Activated CD8-positive, alpha-beta T cell treated with anti-CD3 and anti-CD28 coated beads for 36 hours (primary cell): ENCODE data around the gene HGS. TPM values are rescaled to one million over a fixed set of nuclear protein-coding genes. Genes with fewer than 3 reads are reported as not detected.
A peak's percentile ranks its signal among the peaks of the same experiment; 100 is the strongest.

Source experiments
- ATAC-seq: fragments of 200-7000 bp; cut with Tn5 transposase; one replicate; pipeline ENCODE4 v1.10.0; 2021; ENCODE audit warnings: mild to moderate bottlenecking, moderate library complexity
- CTCF ChIA-PET: fragments of 350-600 bp; sonication (Branson Sonifier 250); formaldehyde crosslinking; loops from one replicate; lab custom pipeline; 2021; ENCODE audit warnings: antibody characterized with exemption; lab: Charles Lee
- POLR2A ChIA-PET: fragments of 350-600 bp; sonication (Branson Sonifier 250); formaldehyde crosslinking; loops from one replicate; lab custom pipeline; 2021; ENCODE audit warnings: antibody characterized with exemption; lab: Charles Lee
- DNase-seq: peaks from one replicate; pipeline ENCODE4 v3.0.0-alpha.2; 2020
- H3K27ac Mint-ChIP-seq: one replicate; pipeline ENCODE4 v1.8.0; 2021; ENCODE audit warnings: mild to moderate bottlenecking, mixed read lengths
- H3K27me3 Mint-ChIP-seq: one replicate; pipeline ENCODE4 v1.8.0; 2021; ENCODE audit warnings: mixed read lengths
- H3K36me3 Mint-ChIP-seq: one replicate; pipeline ENCODE4 v1.8.0; 2021; ENCODE audit warnings: low read depth, mixed read lengths
- H3K4me1 Mint-ChIP-seq: one replicate; pipeline ENCODE4 v1.8.0; 2021; ENCODE audit warnings: low read depth, mixed read lengths
- H3K4me3 Mint-ChIP-seq: one replicate; pipeline ENCODE4 v1.8.0; 2021; ENCODE audit warnings: mild to moderate bottlenecking, moderate library complexity, mixed read lengths
- H3K9me3 Mint-ChIP-seq: one replicate; pipeline ENCODE4 v1.8.0; 2021; ENCODE audit warnings: mixed read lengths
- intact Hi-C: fragments of 100-400 bp; cut with micrococcal nuclease; formaldehyde crosslinking; loops from one replicate; pipeline ENCODE4 v1.10.0; 2022
- total RNA-seq, 2 experiments: library from RNA; stranded (reverse); gene quantifications; one replicate each; pipeline ENCODE4 v1.2.3, GENCODE V29; 2021
- TF ChIP-seq, protein P1 (sequence below): fragments of 200-600 bp; IDR thresholded peaks from one replicate; pipeline ENCODE4 v1.8.0; 2022; ENCODE audit warnings: antibody characterized with exemption, mild to moderate bottlenecking

Gene HGS, protein sequence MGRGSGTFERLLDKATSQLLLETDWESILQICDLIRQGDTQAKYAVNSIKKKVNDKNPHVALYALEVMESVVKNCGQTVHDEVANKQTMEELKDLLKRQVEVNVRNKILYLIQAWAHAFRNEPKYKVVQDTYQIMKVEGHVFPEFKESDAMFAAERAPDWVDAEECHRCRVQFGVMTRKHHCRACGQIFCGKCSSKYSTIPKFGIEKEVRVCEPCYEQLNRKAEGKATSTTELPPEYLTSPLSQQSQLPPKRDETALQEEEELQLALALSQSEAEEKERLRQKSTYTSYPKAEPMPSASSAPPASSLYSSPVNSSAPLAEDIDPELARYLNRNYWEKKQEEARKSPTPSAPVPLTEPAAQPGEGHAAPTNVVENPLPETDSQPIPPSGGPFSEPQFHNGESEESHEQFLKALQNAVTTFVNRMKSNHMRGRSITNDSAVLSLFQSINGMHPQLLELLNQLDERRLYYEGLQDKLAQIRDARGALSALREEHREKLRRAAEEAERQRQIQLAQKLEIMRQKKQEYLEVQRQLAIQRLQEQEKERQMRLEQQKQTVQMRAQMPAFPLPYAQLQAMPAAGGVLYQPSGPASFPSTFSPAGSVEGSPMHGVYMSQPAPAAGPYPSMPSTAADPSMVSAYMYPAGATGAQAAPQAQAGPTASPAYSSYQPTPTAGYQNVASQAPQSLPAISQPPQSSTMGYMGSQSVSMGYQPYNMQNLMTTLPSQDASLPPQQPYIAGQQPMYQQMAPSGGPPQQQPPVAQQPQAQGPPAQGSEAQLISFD
- 100 to 1,000 TPM in 1 of 2 experiments, 10 to 100 TPM in 1; 98.9 to 113 TPM for total RNA-seq

DNA sequence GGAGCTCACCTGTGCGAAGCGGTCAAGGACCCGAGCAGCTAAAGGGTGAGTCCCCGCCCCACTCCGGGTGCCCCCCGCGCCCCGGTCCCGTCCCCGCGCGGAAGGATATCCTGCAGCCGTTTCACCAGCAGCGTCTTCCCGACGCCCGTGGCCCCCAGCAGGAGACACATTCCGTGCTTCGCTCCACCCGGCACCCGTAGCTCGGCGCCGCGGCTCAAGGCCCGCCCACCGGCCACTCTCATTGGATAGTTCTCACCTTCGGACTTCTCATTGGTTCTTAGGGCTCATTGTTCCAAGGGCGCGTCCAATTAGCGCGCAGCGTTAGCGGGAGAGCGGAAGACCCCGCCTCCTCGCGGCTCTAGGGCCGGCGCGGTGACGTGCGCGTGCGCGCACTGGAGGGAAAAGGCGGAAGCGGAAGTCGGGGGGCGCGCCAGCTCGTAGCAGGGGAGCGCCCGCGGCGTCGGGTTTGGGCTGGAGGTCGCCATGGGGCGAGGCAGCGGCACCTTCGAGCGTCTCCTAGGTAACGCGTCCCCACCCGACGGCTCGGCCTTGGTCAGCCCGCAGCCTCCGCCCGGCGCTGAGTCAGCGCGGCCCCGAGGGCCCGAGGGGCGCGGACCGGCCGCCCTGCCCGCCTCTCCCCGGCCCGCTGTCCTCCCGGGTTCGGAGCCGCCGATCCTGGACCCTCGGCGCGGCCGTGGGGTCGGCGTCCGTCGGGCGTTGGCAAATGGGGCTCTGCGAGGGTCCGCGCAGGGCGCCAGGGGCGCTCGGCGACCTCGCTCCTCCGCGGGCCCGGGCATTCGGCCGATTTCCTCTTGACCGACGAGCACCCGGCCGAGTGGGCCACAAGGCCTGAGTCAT lies at the start of gene HGS, which contains the start of gene ARL16:
Gene HGS, plus strand, starts transcription at position 428 of the 858 bp plus-strand sequence. Its CDS starts 56 bp downstream, at position 484.
Gene ARL16, minus strand, starts transcription at position 214 of the 858 bp plus-strand sequence. Its CDS starts 44 bp downstream, at position 170.
- peak; percentile 98 for DNase-seq
- Mint-ChIP-seq H3K4me1 (peaks cover 31% of the 10 kb centered on the region), H3K9me3 (no peaks in the 10 kb centered on the region), H3K27me3 (no peaks in the 10 kb centered on the region), H3K27ac (peak within 1 kb of the TSS; percentile 85), H3K36me3 (peaks cover 40% of the 10 kb centered on the region), H3K4me3 (peak within 1 kb of the TSS; percentile 93)
- intact Hi-C loops, result no loop called here
- ChIA-PET CTCF (interaction anchor here (0.6 to 2.7 kb wide), 8 partner anchors 9 to 338 kb away, joined by 3 to 11 read pairs (median 4); partner anchors contain the start of genes CENPX and MRPL12), POLR2A (interaction anchor here (0.7 to 6.7 kb wide), 15 partner anchors 9 to 183 kb away, joined by 3 to 73 read pairs (median 7); partner anchors contain the start of genes CCDC137, FAAP100, MRPL12 and OXLD1)
- TF ChIP-seq, protein P1, sequence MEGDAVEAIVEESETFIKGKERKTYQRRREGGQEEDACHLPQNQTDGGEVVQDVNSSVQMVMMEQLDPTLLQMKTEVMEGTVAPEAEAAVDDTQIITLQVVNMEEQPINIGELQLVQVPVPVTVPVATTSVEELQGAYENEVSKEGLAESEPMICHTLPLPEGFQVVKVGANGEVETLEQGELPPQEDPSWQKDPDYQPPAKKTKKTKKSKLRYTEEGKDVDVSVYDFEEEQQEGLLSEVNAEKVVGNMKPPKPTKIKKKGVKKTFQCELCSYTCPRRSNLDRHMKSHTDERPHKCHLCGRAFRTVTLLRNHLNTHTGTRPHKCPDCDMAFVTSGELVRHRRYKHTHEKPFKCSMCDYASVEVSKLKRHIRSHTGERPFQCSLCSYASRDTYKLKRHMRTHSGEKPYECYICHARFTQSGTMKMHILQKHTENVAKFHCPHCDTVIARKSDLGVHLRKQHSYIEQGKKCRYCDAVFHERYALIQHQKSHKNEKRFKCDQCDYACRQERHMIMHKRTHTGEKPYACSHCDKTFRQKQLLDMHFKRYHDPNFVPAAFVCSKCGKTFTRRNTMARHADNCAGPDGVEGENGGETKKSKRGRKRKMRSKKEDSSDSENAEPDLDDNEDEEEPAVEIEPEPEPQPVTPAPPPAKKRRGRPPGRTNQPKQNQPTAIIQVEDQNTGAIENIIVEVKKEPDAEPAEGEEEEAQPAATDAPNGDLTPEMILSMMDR, result no peak
- peak; percentile 99 for ATAC-seq

DNA sequence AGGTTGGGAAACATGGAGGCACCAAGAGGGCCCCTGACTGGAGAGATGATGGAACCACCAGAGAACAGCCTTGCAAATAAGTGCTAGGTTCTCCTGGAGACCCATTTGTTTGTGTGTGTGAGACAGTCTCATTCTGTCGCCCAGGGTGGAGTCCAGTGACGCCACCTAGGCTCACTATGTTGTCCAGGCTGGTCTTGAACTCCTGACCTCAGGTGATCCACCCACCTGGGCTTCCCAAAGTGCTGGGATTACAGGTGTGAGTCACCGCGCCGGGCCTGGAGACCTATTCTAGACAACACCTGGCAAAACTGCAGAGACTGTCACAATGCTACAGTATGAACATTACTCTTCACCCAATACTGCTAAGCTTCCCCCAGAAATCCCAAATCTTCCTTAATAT lies 48.4 kb upstream of the HGS start:
- no peak for ATAC-seq
- Mint-ChIP-seq H3K27ac (peak overlapping the region; percentile 88), H3K27me3 (no peaks in the 10 kb centered on the region), H3K4me3 (peak overlapping the region; percentile 94), H3K9me3 (no peaks in the 10 kb centered on the region), H3K36me3 (peaks cover 14% of the 10 kb centered on the region), H3K4me1 (peaks cover 22% of the 10 kb centered on the region)
- ChIA-PET CTCF (interaction anchor here (0.5 to 1.4 kb wide), 2 partner anchors 34 to 60 kb away, joined by 3 to 5 read pairs; no protein-coding TSS in a partner anchor), POLR2A (interaction anchor here (0.7 to 1.3 kb wide), 2 partner anchors 27 to 388 kb away, joined by 3 to 4 read pairs; no protein-coding TSS in a partner anchor)
- intact Hi-C loops, result no loop called here
- DNase-seq, result no peak
- TF ChIP-seq, protein P1, result no peak

DNA sequence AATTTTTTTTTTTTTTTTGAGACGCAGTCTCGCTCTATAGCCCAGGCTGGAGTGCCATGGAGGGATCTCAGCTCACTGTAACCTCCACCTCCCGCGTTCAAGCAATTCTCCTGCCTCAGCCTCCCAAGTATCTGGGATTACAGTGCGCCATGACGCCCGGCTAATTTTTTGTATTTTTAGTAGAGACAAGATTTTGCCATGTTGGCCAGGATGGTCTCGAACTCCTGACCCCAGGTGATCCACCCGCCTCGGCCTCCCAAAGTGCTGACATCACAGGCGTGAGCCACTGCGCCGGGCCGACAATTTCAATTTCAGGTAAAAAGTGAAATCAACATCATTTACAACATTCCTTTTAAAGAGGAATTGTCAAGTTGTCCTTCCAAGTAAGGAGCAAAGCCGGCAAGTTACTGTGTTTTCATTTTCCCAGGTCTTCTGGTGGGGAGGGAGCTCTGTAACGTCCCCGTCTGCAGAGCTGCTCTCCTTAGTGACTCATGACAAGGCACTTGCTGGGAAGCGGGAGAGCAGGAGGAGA lies 47.8 kb upstream of the HGS start:
- Mint-ChIP-seq H3K27ac (peak overlapping the region; percentile 88), H3K4me3 (peak overlapping the region; percentile 94), H3K4me1 (peaks cover 22% of the 10 kb centered on the region), H3K9me3 (no peaks in the 10 kb centered on the region), H3K36me3 (peaks cover 14% of the 10 kb centered on the region), H3K27me3 (no peaks in the 10 kb centered on the region)
- ChIA-PET CTCF (interaction anchor here (0.5 to 1.4 kb wide), 2 partner anchors 35 to 61 kb away, joined by 3 to 5 read pairs; no protein-coding TSS in a partner anchor), POLR2A (interaction anchor here (0.7 to 1.3 kb wide), 3 partner anchors 16 to 387 kb away, joined by 3 to 4 read pairs (median 3); no protein-coding TSS in a partner anchor)
- TF ChIP-seq, protein P1, result no peak
- DNase-seq, result no peak
- intact Hi-C loops, result no loop called here
- ATAC-seq, result peak; percentile 11
